Measurements from ENCODE around the gene CCDC83. TPM values are rescaled to one million over a fixed set of nuclear protein-coding genes. Genes with fewer than 3 reads are reported as not detected.
A peak's percentile ranks its signal among the peaks of the same experiment; 100 is the strongest.

Gene CCDC83
- not detected in 2 replicates for total RNA-seq (2022)
- percentile 1 among the genes with signal in this experiment for Bru-seq, nascent RNA
- not detected for BruChase-seq, experiment 1, labeled RNA remaining after a 6-hour chase
- BruChase-seq, experiment 2, labeled RNA remaining after a 2-hour chase: percentile 1 among the genes with signal in this experiment
- long read RNA-seq: 0 reads

DNA sequence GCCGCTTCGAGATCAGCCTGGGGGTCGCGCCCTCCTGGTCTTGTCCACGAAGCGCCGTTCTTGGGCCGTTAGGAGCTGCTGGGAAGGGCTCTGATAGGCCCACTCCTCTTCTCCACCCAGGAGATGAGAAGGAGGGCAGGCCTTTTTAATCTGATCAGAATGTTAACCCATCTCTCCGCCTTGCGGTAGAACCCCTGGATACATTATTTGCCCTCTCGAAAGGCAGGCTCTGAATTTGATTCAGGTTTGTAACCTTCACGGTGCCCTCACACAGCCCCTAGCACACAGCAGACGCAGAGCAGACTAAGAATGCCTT, at the start of gene CCDC83:
TSS of gene CCDC83 (plus strand) at position 43 of the 316 bp plus-strand sequence. CDS start 9,741 bp downstream, outside the sequence.
- Mint-ChIP-seq H3K27me3 (ENCODE audit: unreplicated experiment) (no peaks in the 10 kb centered on the region), H3K27ac (ENCODE audit: unreplicated experiment) (peak within 1 kb of the TSS; percentile 74), H3K36me3 (ENCODE audit: insufficient read depth, unreplicated experiment) (peaks cover 10% of the 10 kb centered on the region), H3K4me1 (ENCODE audit: low read depth, unreplicated experiment) (peaks cover 8% of the 10 kb centered on the region), H3K4me3 (ENCODE audit: low read depth, unreplicated experiment) (peak within 1 kb of the TSS; percentile 72), H3K9me3 (ENCODE audit: low read depth, unreplicated experiment) (no peaks in the 10 kb centered on the region)
- CTCF ChIA-PET: interaction anchor here (0.8 to 1.1 kb wide), 2 partner anchors 46 to 338 kb away, joined by 4 to 6 read pairs; no protein-coding TSS in a partner anchor
- intact Hi-C loops (cut with micrococcal nuclease; ENCODE audit: unreplicated experiment): loop anchor here (5.0 to 10.0 kb wide), 2 partner anchors 92 to 360 kb away; no protein-coding TSS in a partner anchor
- no TSS peak for BruUV-seq (replicated peaks)
- TF ChIP-seq, protein P1, sequence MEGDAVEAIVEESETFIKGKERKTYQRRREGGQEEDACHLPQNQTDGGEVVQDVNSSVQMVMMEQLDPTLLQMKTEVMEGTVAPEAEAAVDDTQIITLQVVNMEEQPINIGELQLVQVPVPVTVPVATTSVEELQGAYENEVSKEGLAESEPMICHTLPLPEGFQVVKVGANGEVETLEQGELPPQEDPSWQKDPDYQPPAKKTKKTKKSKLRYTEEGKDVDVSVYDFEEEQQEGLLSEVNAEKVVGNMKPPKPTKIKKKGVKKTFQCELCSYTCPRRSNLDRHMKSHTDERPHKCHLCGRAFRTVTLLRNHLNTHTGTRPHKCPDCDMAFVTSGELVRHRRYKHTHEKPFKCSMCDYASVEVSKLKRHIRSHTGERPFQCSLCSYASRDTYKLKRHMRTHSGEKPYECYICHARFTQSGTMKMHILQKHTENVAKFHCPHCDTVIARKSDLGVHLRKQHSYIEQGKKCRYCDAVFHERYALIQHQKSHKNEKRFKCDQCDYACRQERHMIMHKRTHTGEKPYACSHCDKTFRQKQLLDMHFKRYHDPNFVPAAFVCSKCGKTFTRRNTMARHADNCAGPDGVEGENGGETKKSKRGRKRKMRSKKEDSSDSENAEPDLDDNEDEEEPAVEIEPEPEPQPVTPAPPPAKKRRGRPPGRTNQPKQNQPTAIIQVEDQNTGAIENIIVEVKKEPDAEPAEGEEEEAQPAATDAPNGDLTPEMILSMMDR (IDR thresholded peaks at IDR 0.05; ENCODE audit: unreplicated experiment): no peak
- DNase-seq: no peak

DNA sequence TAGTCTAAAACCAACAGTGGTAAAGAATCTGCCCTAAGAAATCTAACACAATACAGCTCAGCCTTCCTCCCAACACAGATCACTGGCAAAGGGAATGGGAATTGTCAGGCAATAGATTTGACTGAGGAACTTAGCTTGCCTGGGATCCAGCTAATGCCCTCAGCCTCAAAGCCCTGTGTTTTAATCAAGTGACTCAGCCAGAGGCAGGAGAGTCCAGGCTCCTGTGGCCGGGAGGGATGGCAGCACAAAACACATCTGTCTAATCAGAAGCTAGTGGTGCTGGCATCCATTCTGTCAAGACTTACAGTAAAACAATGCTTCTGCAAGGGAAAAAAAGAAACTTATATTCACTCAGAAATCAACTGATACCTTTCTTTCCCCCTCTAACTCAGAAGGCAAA, 49.8 kb upstream of the CCDC83 start:
- Mint-ChIP-seq H3K27me3 (ENCODE audit: unreplicated experiment) (no peaks in the 10 kb centered on the region), H3K36me3 (ENCODE audit: insufficient read depth, unreplicated experiment) (peaks cover 7% of the 10 kb centered on the region), H3K9me3 (ENCODE audit: low read depth, unreplicated experiment) (peaks cover 4% of the 10 kb centered on the region), H3K27ac (ENCODE audit: unreplicated experiment) (no peak overlapping the region), H3K4me3 (ENCODE audit: low read depth, unreplicated experiment) (no peak overlapping the region), H3K4me1 (ENCODE audit: low read depth, unreplicated experiment) (peaks cover 16% of the 10 kb centered on the region)
- intact Hi-C loops (cut with micrococcal nuclease; ENCODE audit: unreplicated experiment): no loop called here
- CTCF ChIA-PET: no interaction called here
- DNase-seq: no peak
- TF ChIP-seq, protein P1 (IDR thresholded peaks at IDR 0.05; ENCODE audit: unreplicated experiment): no peak
- no TSS peak for BruUV-seq (replicated peaks)

DNA sequence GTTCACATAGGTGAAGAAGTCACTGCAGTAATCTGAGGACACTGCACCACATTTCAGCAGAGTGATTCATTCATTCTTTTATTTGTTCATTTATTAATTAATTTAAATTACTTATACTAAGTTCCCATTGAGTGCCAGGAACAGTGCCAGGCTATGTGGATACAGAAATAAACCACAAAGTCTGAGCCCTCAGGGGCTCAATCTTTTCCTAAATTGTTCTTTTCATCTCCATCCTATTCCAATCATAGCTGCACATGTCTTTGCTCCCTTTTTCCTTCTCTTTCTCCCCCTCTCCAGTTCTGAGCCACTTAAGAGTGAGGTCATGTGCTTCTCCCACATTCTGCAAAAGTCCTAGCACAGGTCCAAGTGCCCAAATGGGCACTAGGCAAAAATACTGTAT, 49.2 kb upstream of the CCDC83 start:
- no peak for DNase-seq
- H3K36me3 Mint-ChIP-seq (ENCODE audit: insufficient read depth, unreplicated experiment): peaks cover 13% of the 10 kb centered on the region
- H3K27ac Mint-ChIP-seq (ENCODE audit: unreplicated experiment): no peak overlapping the region
- no peaks in the 10 kb centered on the region for H3K27me3 Mint-ChIP-seq (ENCODE audit: unreplicated experiment)
- peaks cover 4% of the 10 kb centered on the region for H3K9me3 Mint-ChIP-seq (ENCODE audit: low read depth, unreplicated experiment)
- H3K4me3 Mint-ChIP-seq (ENCODE audit: low read depth, unreplicated experiment): no peak overlapping the region
- CTCF ChIA-PET: no interaction called here
- TF ChIP-seq, protein P1 (IDR thresholded peaks at IDR 0.05; ENCODE audit: unreplicated experiment): no peak
- no TSS peak for BruUV-seq (replicated peaks)
- intact Hi-C loops (cut with micrococcal nuclease; ENCODE audit: unreplicated experiment): no loop called here
- peaks cover 16% of the 10 kb centered on the region for H3K4me1 Mint-ChIP-seq (ENCODE audit: low read depth, unreplicated experiment)

DNA sequence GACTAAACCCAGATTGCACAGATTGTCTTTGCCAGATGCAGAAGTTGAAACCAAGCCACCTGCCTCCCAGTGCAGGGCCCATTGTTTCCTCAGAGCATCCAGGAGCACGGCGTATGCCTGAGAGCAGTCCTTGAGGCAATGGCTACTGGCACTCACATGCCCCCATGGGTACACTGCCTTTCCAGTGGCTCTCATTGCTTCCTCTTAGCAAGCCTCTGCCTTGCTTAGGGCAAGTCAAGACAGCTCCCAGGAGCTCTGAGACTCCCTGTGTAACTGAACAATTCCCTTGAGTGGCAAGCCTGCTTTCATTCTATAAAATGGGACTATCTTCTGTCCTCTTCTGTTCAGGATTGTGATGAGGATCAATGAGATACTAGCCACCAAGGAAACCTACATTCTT, 48.3 kb upstream of the CCDC83 start:
- H3K4me1 Mint-ChIP-seq (ENCODE audit: low read depth, unreplicated experiment): peaks cover 16% of the 10 kb centered on the region
- CTCF ChIA-PET: no interaction called here
- DNase-seq: no peak
- H3K4me3 Mint-ChIP-seq (ENCODE audit: low read depth, unreplicated experiment): no peak overlapping the region
- H3K27ac Mint-ChIP-seq (ENCODE audit: unreplicated experiment): no peak overlapping the region
- peaks cover 18% of the 10 kb centered on the region for H3K36me3 Mint-ChIP-seq (ENCODE audit: insufficient read depth, unreplicated experiment)
- TF ChIP-seq, protein P1 (IDR thresholded peaks at IDR 0.05; ENCODE audit: unreplicated experiment): no peak
- no peaks in the 10 kb centered on the region for H3K27me3 Mint-ChIP-seq (ENCODE audit: unreplicated experiment)
- BruUV-seq (replicated peaks): no TSS peak
- peaks cover 2% of the 10 kb centered on the region for H3K9me3 Mint-ChIP-seq (ENCODE audit: low read depth, unreplicated experiment)
- intact Hi-C loops (cut with micrococcal nuclease; ENCODE audit: unreplicated experiment): no loop called here
